IMR-90 (cell line): ENCODE measurements around the gene SGPL1. TPM values are rescaled to one million over a fixed set of nuclear protein-coding genes. Genes with fewer than 3 reads are reported as not detected.
A peak's percentile ranks its signal among the peaks of the same experiment; 100 is the strongest.

Source experiments
- ATAC-seq: fragments of 200-7000 bp; cut with Tn5 transposase; 2 replicates; pipeline ENCODE4 v1.9.1; 2020; ENCODE audit warnings: low read depth, mild to moderate bottlenecking, moderate library complexity
- BruUV-seq: library from RNA; stranded (reverse); fragments of 400-500 nt; replicated peaks from 2 replicates; lab custom pipeline; 2021; lab: Mats Ljungman, UMichigan
- CTCF ChIA-PET: fragments of 300-600 bp; formaldehyde crosslinking; extraction: SDS; loops from one replicate; lab custom pipeline; 2021; ENCODE audit warnings: antibody characterized with exemption; lab: Yijun Ruan, JAX
- POLR2A ChIA-PET: fragments of 300-600 bp; sonication (Branson Sonifier 250); formaldehyde crosslinking; loops from one replicate; lab custom pipeline; 2022; ENCODE audit warnings: antibody characterized with exemption; ENCODE audit not compliant: unreplicated experiment; lab: Charles Lee
- DNase-seq: peaks from one replicate; pipeline ENCODE4 v3.0.0; 2013
- H2AFZ ChIP-seq: replicated peaks from 2 replicates; pipeline ENCODE3; 2013; ENCODE audit warnings: low read length, mild to moderate bottlenecking; ENCODE audit not compliant: poor library complexity
- H2AK5ac ChIP-seq: 2 replicates; pipeline ENCODE4 v1.6.1; 2013; ENCODE audit warnings: low read depth, low read length, inconsistent platforms
- H2AK9ac ChIP-seq: replicated peaks from 2 replicates; pipeline ENCODE3; 2013; ENCODE audit warnings: mild to moderate bottlenecking, low read depth, low read length, moderate library complexity; ENCODE audit not compliant: poor library complexity
- H2BK120ac ChIP-seq: 2 replicates; pipeline ENCODE4 v1.6.1; 2013; ENCODE audit warnings: low read depth, low read length, inconsistent platforms
- H2BK15ac ChIP-seq: 3 replicates; pipeline ENCODE4 v1.6.1; 2013; ENCODE audit warnings: low read depth, low read length, inconsistent platforms
- H2BK20ac ChIP-seq: 2 replicates; pipeline ENCODE4 v1.6.1; 2013; ENCODE audit warnings: low read depth, mild to moderate bottlenecking, inconsistent platforms, low read length, moderate library complexity
- H2BK5ac ChIP-seq: 2 replicates; pipeline ENCODE4 v1.6.1; 2013; ENCODE audit warnings: mild to moderate bottlenecking, low read depth, low read length, inconsistent platforms; ENCODE audit not compliant: poor library complexity, severe bottlenecking
- H3K14ac ChIP-seq: replicated peaks from 2 replicates; pipeline ENCODE4 v1.6.1; 2013; ENCODE audit warnings: low read depth, low read length, inconsistent platforms
- H3K18ac ChIP-seq: 2 replicates; pipeline ENCODE4 v1.6.1; 2013; ENCODE audit warnings: low read depth, low read length, control low read depth
- H3K23ac ChIP-seq: 2 replicates; pipeline ENCODE4 v1.6.1; 2013; ENCODE audit warnings: low read depth, low read length, inconsistent platforms
- H3K27ac ChIP-seq: 2 replicates; pipeline ENCODE4 v1.5.1; 2013; ENCODE audit warnings: mild to moderate bottlenecking, control low read depth, low read length; ENCODE audit not compliant: insufficient read depth
- H3K27me3 ChIP-seq: 2 replicates; pipeline ENCODE4 v1.6.1; 2013; ENCODE audit warnings: low read length; ENCODE audit not compliant: control insufficient read depth, insufficient read depth
- H3K36me3 ChIP-seq: 2 replicates; pipeline ENCODE4 v1.6.1; 2013; ENCODE audit warnings: low read length, mixed read lengths; ENCODE audit not compliant: control insufficient read depth, insufficient read depth
- H3K4ac ChIP-seq: 2 replicates; pipeline ENCODE4 v1.6.1; 2013; ENCODE audit warnings: low read depth, low read length, inconsistent platforms
- H3K4me1 ChIP-seq: 2 replicates; pipeline ENCODE4 v1.6.1; 2013; ENCODE audit warnings: low read length, mixed read lengths; ENCODE audit not compliant: control insufficient read depth, insufficient read depth
- H3K4me2 ChIP-seq: 2 replicates; pipeline ENCODE4 v1.6.1; 2013; ENCODE audit warnings: low read depth, mild to moderate bottlenecking, control low read depth, low read length, moderate library complexity
- H3K4me3 ChIP-seq: 2 replicates; pipeline ENCODE4 v1.5.1; 2013; ENCODE audit warnings: low read depth, mild to moderate bottlenecking, control low read depth, low read length, moderate library complexity; ENCODE audit not compliant: insufficient read depth
- H3K56ac ChIP-seq: 2 replicates; pipeline ENCODE4 v1.6.1; 2013; ENCODE audit warnings: low read length, inconsistent platforms; ENCODE audit not compliant: insufficient read depth; ENCODE audit errors: extremely low read depth
- H3K79me1 ChIP-seq, 2 experiments: 2 replicates each; pipeline ENCODE4 v1.6.1; 2013; ENCODE audit warnings: low read length in 2 of 2, inconsistent platforms in 1 of 2, low read depth in 1 of 2
- H3K9ac ChIP-seq: 2 replicates; pipeline ENCODE4 v1.6.1; 2013; ENCODE audit warnings: low read depth, low read length, control low read depth
- H3K9me1 ChIP-seq: 2 replicates; pipeline ENCODE4 v1.6.1; 2013; ENCODE audit warnings: low read length, inconsistent platforms; ENCODE audit not compliant: insufficient read depth
- H3K9me3 ChIP-seq: 2 replicates; pipeline ENCODE4 v1.6.1; 2013; ENCODE audit warnings: low read length; ENCODE audit not compliant: control insufficient read depth, insufficient read depth
- H4K20me1 ChIP-seq: 2 replicates; pipeline ENCODE4 v1.6.1; 2013; ENCODE audit warnings: low read length, inconsistent platforms; ENCODE audit not compliant: insufficient read depth
- H4K5ac ChIP-seq: 2 replicates; pipeline ENCODE4 v1.6.1; 2013; ENCODE audit warnings: mild to moderate bottlenecking, low read depth, low read length, control low read depth
- H4K8ac ChIP-seq, 2 experiments: 2 replicates each; pipeline ENCODE4 v1.6.1; 2013; ENCODE audit warnings: low read depth in 2 of 2, low read length in 2 of 2, control low read depth in 1 of 2, inconsistent platforms in 1 of 2
- H4K91ac ChIP-seq: 2 replicates; pipeline ENCODE4 v1.6.1; 2013; ENCODE audit warnings: low read depth, low read length, inconsistent platforms; ENCODE audit not compliant: insufficient read depth
- CEBPB ChIP-seq: IDR thresholded peaks from 2 replicates; pipeline ENCODE4 v1.6.1; 2012; ENCODE audit warnings: low read depth, low read length, improper control_type of control experiment
- FOS ChIP-seq: fragments of 150-350 bp; IDR thresholded peaks from 2 replicates; pipeline ENCODE4 v1.6.1; 2016; ENCODE audit warnings: low read depth, low read length
- WGBS, 2 experiments: methylation state at CpG; one replicate each; pipeline versions ENCODE4 v1.1.5 to v1.1.7; 2013; ENCODE audit warnings: missing lambda C conversion rate in 2 of 2; ENCODE audit not compliant: insufficient read length in 1 of 2; ENCODE audit errors: extremely low coverage in 2 of 2; 5-methylcytosine and 5-hydroxymethylcytosine counted together
- dilution Hi-C: fragments of 300-500 bp; cut with HindIII; formaldehyde crosslinking; loops from one replicate; pipeline ENCODE4 v1.14.3; 2018; ENCODE audit warnings: low sequenced_read_pairs; ENCODE audit not compliant: unreplicated experiment
- in situ Hi-C: fragments of 300-500 bp; cut with MboI; formaldehyde crosslinking; loops from 3 replicates; pipeline ENCODE4 v1.14.3; 2019; ENCODE audit warnings: low sequenced_read_pairs, inconsistent platforms, mixed read lengths
- intact Hi-C: fragments of 100-400 bp; cut with micrococcal nuclease; formaldehyde crosslinking; loops from 2 replicates; pipeline ENCODE4 v1.10.0; 2022
- polyA plus RNA-seq, 3 experiments: library from polyadenylated mRNA; depleted of rRNA; stranded (reverse); fragments of >200 nt; gene quantifications; 2 replicates each; pipeline ENCODE4 v1.2.3, GENCODE V29; 2012; ENCODE audit warnings: low replicate concordance in 1 of 3
- total RNA-seq: library from RNA; depleted of rRNA; stranded (reverse); fragments of >200 nt; gene quantifications from 2 replicates; pipeline ENCODE4 v1.2.3, GENCODE V29; 2012

Gene SGPL1
- total and polyA plus RNA-seq, 2 of the 4 experiments (the other 2 are of a cell fraction): 12.2 to 26.7 TPM

- Histone ChIP-seq H4K5ac (no peak overlapping the region), H2BK5ac (no peak overlapping the region), H3K4ac (no peak overlapping the region), H3K18ac (no peak overlapping the region), H3K56ac (no peak overlapping the region), H2AK9ac (no peak overlapping the region), H3K27ac (no peak overlapping the region), H2AK5ac (no peak overlapping the region), H3K4me3 (no peak overlapping the region), H3K9ac (no peak overlapping the region), H4K8ac (no peak overlapping the region), H3K4me1 (no peaks in the 10 kb centered on the region), H2BK15ac (no peak overlapping the region), H3K9me3 (0 out of 2 replicates have a peak, but pooled peaks cover 6% of the 10 kb centered on the region), H4K20me1 (no peaks in the 10 kb centered on the region), H4K91ac (no peak overlapping the region), H2BK120ac (no peak overlapping the region), H2AFZ (no peak overlapping the region), H2BK20ac (no peak overlapping the region), H3K36me3 (no peaks in the 10 kb centered on the region), H3K79me1 (no peaks in the 10 kb centered on the region), H3K23ac (no peak overlapping the region), H3K9me1 (no peaks in the 10 kb centered on the region), H3K14ac (no peak overlapping the region), H3K27me3 (peaks cover 42% of the 10 kb centered on the region), H3K4me2 (no peak overlapping the region)
- dilution Hi-C loops: no loop called here
- in situ Hi-C loops: no loop called here
- TF ChIP-seq CEBPB: peak; percentile 48
- no peak for TF ChIP-seq FOS
- CTCF ChIA-PET: no interaction called here
- ATAC-seq (no peak), DNase-seq (no peak)
- intact Hi-C loops: no loop called here
- 80% methylated on average over 1 of the region's 5 CpGs; no CpG with 5 or more reads in 1 of the 2 experiments for WGBS, 2 experiments
- no TSS peak for BruUV-seq
- POLR2A ChIA-PET: no interaction called here
Measured at GRCh38 chr10:70799124-70799523, 16.6 kb upstream of the SGPL1 start.
